ENCODE measurements around the gene PLEKHA8. TPM values are rescaled to one million over a fixed set of nuclear protein-coding genes. Genes with fewer than 3 reads are reported as not detected.
A peak's percentile ranks its signal among the peaks of the same experiment; 100 is the strongest.

Gene PLEKHA8
- total and polyA plus RNA-seq, 10 of the 15 experiments (the other 5 are each of a cell fraction or from before 2014, with no cell fraction given), result 1.1 to 13.2 (median 5.7) TPM

DNA sequence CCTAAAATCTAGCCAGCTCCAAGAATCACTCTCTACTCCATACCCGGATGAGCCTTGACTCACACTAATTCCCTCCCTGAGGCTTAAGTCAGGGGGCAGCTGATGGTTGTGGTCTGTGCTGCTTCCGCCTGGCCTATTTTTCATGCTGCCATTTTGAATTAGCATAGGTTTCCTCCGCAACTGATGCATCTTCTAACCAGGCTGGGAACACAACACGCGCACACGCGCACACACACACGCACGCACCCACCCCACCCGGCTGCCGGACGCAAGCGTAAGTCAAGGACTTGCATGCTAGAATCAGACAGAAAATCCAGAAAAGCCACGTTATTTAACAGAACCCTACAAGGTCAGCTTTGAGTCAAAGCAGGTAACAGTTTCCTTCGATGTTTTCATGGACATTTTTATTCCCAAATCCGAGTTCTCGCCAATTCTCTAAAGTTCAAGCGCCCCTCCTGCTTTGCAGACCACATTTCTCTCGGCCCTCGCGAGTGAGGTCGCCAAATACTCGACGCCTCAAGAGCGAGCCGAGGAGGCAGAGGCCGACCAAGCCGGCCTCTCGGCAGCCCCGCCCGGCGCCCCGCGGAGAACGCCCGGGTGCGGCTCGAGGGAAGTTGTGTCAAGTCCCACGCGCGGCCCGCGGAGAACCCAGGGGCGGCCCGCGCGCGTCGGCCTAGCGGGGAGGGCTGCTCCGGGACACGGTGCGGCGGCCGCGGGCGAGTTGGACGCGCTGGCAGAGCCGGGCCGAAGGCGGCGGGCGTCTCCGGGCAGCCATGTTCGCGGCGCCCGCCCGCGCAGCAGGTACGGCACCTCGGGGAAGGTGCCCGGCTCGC lies 39.6 kb upstream of the PLEKHA8 start:
- WGBS (ENCODE audit: insufficient coverage, insufficient replicate concordance, low lambda C conversion rate, missing lambda C conversion rate), result under 1% methylated on average over 71 of the region's 75 CpGs
- Histone ChIP-seq H3K4me3 (peak overlapping the region; percentile 85), H3K27me3 (replicated peaks in 1 of 2; ENCODE audit: control insufficient read depth in 2 of 2, insufficient read depth in 2 of 2, low read length in 1 of 2) (no peaks in the 10 kb centered on the region), H3K79me2 (ENCODE audit: control insufficient read depth, insufficient read depth, low read length) (peaks cover 56% of the 10 kb centered on the region), H2AFZ (ENCODE audit: control insufficient read depth, low read depth, low read length) (peak overlapping the region; percentile 70), H4K20me1 (ENCODE audit: control insufficient read depth, insufficient read depth) (no peaks in the 10 kb centered on the region), H3K4me1 (ENCODE audit: control insufficient read depth, insufficient read depth, low read length) (peaks cover 9% of the 10 kb centered on the region; the same call in 1 of the 2 replicates), H3K4me2 (ENCODE audit: control insufficient read depth, insufficient read depth) (peak overlapping the region; percentile 84), H3K36me3 (ENCODE audit: control insufficient read depth in 2 of 2, insufficient read depth in 2 of 2, low read length in 1 of 2) (no peaks in the 10 kb centered on the region), H3K9ac (ENCODE audit: control insufficient read depth, insufficient read depth, low read length) (peak overlapping the region; percentile 89), H3K9me3 (replicated peaks; ENCODE audit: control insufficient read depth, insufficient read depth, low read length) (no peaks in the 10 kb centered on the region), H3K27ac (ENCODE audit: control insufficient read depth, insufficient read depth) (peak overlapping the region; percentile 89)
- RAD21 ChIA-PET (ENCODE audit: unreplicated experiment), result interaction anchor here (1.0 to 2.0 kb wide), 3 partner anchors 17 to 39 kb away, joined by 3 to 9 read pairs (median 5); partner anchors contain the start of gene PLEKHA8
- intact Hi-C loops (cut with micrococcal nuclease; ENCODE audit: unreplicated experiment) (loop anchor here (2.0 kb wide), 1 partner anchor 38 kb away; the partner anchor contains the start of gene FKBP14), in situ Hi-C loops (cut with MboI) (no loop called here)
- BruUV-seq (replicated peaks), result TSS peak; percentile 88
- peak; percentile 63 for DNase-seq (ENCODE audit: low read depth, low spot score)
- POLR2A ChIA-PET, result interaction anchor here (0.5 to 2.7 kb wide), 4 partner anchors 18 to 88 kb away, joined by 3 to 15 read pairs (median 4); partner anchors contain the start of gene FKBP14
- peak; percentile 66 for ATAC-seq
- no peak for FAIRE-seq
- CTCF ChIA-PET, result interaction anchor here (0.7 to 2.0 kb wide), 5 partner anchors 11 to 74 kb away, joined by 3 to 8 read pairs (median 4); no protein-coding TSS in a partner anchor
- SMC1A ChIA-PET (ENCODE audit: uncharacterized antibody, unreplicated experiment), result interaction anchor here (0.6 to 2.4 kb wide), 7 partner anchors 9 to 62 kb away, joined by 3 to 9 read pairs (median 4); no protein-coding TSS in a partner anchor
- TF ChIP-seq, protein P1, sequence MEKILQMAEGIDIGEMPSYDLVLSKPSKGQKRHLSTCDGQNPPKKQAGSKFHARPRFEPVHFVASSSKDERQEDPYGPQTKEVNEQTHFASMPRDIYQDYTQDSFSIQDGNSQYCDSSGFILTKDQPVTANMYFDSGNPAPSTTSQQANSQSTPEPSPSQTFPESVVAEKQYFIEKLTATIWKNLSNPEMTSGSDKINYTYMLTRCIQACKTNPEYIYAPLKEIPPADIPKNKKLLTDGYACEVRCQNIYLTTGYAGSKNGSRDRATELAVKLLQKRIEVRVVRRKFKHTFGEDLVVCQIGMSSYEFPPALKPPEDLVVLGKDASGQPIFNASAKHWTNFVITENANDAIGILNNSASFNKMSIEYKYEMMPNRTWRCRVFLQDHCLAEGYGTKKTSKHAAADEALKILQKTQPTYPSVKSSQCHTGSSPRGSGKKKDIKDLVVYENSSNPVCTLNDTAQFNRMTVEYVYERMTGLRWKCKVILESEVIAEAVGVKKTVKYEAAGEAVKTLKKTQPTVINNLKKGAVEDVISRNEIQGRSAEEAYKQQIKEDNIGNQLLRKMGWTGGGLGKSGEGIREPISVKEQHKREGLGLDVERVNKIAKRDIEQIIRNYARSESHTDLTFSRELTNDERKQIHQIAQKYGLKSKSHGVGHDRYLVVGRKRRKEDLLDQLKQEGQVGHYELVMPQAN (conservative IDR thresholded peaks at IDR 0.05), result peak; percentile 55; the same call in 1 of the 2 replicates
- TF ChIP-seq, protein P2, sequence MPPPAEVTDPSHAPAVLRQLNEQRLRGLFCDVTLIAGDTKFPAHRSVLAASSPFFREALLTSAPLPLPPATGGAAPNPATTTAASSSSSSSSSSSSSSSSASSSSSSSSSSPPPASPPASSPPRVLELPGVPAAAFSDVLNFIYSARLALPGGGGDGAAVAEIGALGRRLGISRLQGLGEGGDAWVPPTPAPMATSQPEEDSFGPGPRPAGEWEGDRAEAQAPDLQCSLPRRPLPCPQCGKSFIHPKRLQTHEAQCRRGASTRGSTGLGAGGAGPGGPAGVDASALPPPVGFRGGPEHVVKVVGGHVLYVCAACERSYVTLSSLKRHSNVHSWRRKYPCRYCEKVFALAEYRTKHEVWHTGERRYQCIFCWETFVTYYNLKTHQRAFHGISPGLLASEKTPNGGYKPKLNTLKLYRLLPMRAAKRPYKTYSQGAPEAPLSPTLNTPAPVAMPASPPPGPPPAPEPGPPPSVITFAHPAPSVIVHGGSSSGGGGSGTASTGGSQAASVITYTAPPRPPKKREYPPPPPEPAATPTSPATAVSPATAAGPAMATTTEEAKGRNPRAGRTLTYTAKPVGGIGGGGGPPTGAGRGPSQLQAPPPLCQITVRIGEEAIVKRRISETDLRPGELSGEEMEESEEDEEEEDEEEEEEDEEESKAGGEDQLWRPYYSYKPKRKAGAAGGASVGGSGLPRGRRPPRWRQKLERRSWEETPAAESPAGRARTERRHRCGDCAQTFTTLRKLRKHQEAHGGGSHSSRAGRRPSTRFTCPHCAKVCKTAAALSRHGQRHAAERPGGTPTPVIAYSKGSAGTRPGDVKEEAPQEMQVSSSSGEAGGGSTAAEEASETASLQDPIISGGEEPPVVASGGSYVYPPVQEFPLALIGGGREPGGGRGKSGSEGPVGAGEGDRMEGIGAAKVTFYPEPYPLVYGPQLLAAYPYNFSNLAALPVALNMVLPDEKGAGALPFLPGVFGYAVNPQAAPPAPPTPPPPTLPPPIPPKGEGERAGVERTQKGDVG (CRISPR knock-in tag; IDR thresholded peaks at IDR 0.05), result no peak
- TF ChIP-seq EP300 (IDR thresholded peaks at IDR 0.05; ENCODE audit: borderline replicate concordance in 1 of 2, control insufficient read depth in 1 of 2, low read depth in 2 of 2, low read length in 2 of 2) (no peak), ZNF384 (IDR thresholded peaks at IDR 0.05; ENCODE audit: borderline replicate concordance, low read depth, low read length) (no peak), ASH2L (IDR thresholded peaks at IDR 0.05; ENCODE audit: borderline replicate concordance, low read depth) (no peak), NR2C2 (IDR thresholded peaks at IDR 0.05; ENCODE audit: borderline replicate concordance, control insufficient read depth, insufficient read length, low read depth) (no peak)
- TF ChIP-seq, protein P3, sequence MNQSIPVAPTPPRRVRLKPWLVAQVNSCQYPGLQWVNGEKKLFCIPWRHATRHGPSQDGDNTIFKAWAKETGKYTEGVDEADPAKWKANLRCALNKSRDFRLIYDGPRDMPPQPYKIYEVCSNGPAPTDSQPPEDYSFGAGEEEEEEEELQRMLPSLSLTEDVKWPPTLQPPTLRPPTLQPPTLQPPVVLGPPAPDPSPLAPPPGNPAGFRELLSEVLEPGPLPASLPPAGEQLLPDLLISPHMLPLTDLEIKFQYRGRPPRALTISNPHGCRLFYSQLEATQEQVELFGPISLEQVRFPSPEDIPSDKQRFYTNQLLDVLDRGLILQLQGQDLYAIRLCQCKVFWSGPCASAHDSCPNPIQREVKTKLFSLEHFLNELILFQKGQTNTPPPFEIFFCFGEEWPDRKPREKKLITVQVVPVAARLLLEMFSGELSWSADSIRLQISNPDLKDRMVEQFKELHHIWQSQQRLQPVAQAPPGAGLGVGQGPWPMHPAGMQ (IDR thresholded peaks at IDR 0.05; ENCODE audit: borderline replicate concordance), result no peak
- TF ChIP-seq, protein P4, sequence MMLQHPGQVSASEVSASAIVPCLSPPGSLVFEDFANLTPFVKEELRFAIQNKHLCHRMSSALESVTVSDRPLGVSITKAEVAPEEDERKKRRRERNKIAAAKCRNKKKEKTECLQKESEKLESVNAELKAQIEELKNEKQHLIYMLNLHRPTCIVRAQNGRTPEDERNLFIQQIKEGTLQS (IDR thresholded peaks at IDR 0.05; ENCODE audit: borderline replicate concordance, extremely low read depth, low read depth, low read length), result no peak
- TF ChIP-seq, protein P5, sequence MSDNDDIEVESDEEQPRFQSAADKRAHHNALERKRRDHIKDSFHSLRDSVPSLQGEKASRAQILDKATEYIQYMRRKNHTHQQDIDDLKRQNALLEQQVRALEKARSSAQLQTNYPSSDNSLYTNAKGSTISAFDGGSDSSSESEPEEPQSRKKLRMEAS (IDR thresholded peaks at IDR 0.05; ENCODE audit: low read depth, low read length), result no peak
- TF ChIP-seq, protein P6, sequence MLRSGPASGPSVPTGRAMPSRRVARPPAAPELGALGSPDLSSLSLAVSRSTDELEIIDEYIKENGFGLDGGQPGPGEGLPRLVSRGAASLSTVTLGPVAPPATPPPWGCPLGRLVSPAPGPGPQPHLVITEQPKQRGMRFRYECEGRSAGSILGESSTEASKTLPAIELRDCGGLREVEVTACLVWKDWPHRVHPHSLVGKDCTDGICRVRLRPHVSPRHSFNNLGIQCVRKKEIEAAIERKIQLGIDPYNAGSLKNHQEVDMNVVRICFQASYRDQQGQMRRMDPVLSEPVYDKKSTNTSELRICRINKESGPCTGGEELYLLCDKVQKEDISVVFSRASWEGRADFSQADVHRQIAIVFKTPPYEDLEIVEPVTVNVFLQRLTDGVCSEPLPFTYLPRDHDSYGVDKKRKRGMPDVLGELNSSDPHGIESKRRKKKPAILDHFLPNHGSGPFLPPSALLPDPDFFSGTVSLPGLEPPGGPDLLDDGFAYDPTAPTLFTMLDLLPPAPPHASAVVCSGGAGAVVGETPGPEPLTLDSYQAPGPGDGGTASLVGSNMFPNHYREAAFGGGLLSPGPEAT (IDR thresholded peaks at IDR 0.05; ENCODE audit: low read depth), result peak; percentile 38; the same call in 1 of the 2 replicates
